PC-3 (cell line): Measurements from ENCODE around the gene INO80B.

Experiments
- CTCF ChIP-seq: fragments of 300-600 bp; sonication (generic); conservative IDR thresholded peaks from 2 replicates; pipeline ENCODE4 v1.5.1; 2017; ENCODE audit warnings: antibody characterized with exemption, low read depth, mild to moderate bottlenecking, low read length
- EZH2 ChIP-seq: fragments of 300-600 bp; sonication (generic); IDR thresholded peaks from one replicate; pipeline ENCODE4 v1.6.1; 2017; ENCODE audit warnings: antibody characterized with exemption, mild to moderate bottlenecking, low read length; ENCODE audit not compliant: unreplicated experiment
- EZH2phosphoT487 ChIP-seq: fragments of 300-600 bp; sonication (generic); IDR thresholded peaks from 2 replicates; pipeline ENCODE4 v1.6.1; 2018; ENCODE audit warnings: mild to moderate bottlenecking, antibody characterized with exemption, low read length, borderline replicate concordance

GRCh38 chr2:74417763-74418162 is 37.1 kb upstream of the INO80B start:
- TF ChIP-seq CTCF (no peak), EZH2 (no peak), EZH2phosphoT487 (no peak)
